Left ventricle myocardium inferior (tissue), 1 donor: ENCODE results near the gene PPM1H. TPM values are rescaled to one million over a fixed set of nuclear protein-coding genes. Genes with fewer than 3 reads are reported as not detected.

Source experiments
- DNase-seq: peaks from one replicate; pipeline ENCODE4 v3.0.0-alpha.2; 2020
- H3K27ac ChIP-seq: fragments of 200-600 bp; replicated peaks from 2 replicates; pipeline ENCODE4 v1.8.0; 2021
- H3K27me3 ChIP-seq: fragments of 200-600 bp; 2 replicates; pipeline ENCODE4 v1.8.0; 2021; ENCODE audit warnings: low read depth
- H3K36me3 ChIP-seq: fragments of 200-600 bp; 2 replicates; pipeline ENCODE4 v1.8.0; 2021
- H3K4me1 ChIP-seq: fragments of 200-600 bp; 2 replicates; pipeline ENCODE4 v1.8.0; 2021
- H3K4me3 ChIP-seq: fragments of 200-600 bp; 2 replicates; pipeline ENCODE4 v1.8.0; 2021; ENCODE audit warnings: mild to moderate bottlenecking, moderate library complexity
- H3K9me3 ChIP-seq: fragments of 200-600 bp; replicated peaks from 2 replicates; pipeline ENCODE4 v1.8.0; 2021
- CTCF ChIP-seq: fragments of 200-600 bp; IDR thresholded peaks from 2 replicates; pipeline ENCODE4 v1.8.0; 2021; ENCODE audit warnings: antibody characterized with exemption, mild to moderate bottlenecking, borderline replicate concordance
- intact Hi-C: fragments of 100-400 bp; cut with micrococcal nuclease; formaldehyde crosslinking; loops from one replicate; pipeline ENCODE4 v1.11.0; 2022
- total RNA-seq: library from RNA; stranded (reverse); fragmentation: NEBNext Ultra II Directional; extraction: Animal tissue kit (Norgen Biotek cat#: 25700); gene quantifications from one replicate; pipeline ENCODE4 v1.2.1, GENCODE V29; 2021
- donor health status: DM: no; HTN: yes; CAD: no; lungs with severe emphysema.

The PPM1H gene
- total RNA-seq, 1 donor from 2014 or later, result 6.0 TPM

GRCh38 chr12:62916632-62917425, 18.1 kb downstream of the PPM1H start:
- Histone ChIP-seq H3K36me3 (no peaks in the 10 kb centered on the region), H3K27me3 (no peaks in the 10 kb centered on the region), H3K4me3 (no peak overlapping the region), H3K4me1 (peaks cover 59% of the 10 kb centered on the region), H3K9me3 (no peaks in the 10 kb centered on the region), H3K27ac (no peak overlapping the region)
- intact Hi-C loops, result no loop called here
- TF ChIP-seq CTCF, result no peak
- DNase-seq, result no peak

DNA sequence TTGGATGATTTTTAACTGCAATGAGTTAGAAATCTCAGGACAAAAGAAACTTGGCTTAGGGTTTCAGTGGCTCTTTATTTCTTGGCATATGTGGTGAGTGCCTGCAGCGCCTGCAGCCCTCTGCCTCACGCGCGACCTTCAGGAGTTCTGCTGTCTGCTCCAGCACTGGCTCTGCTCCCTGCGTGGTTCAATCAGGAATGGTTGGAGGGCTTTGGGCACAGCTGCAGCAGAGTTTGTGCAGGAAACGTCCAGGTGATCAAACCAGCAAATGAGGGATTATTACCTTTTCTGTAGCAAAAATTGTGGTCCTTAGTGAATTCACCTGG, 19.8 kb downstream of the PPM1H start:
- peak; percentile 44 for DNase-seq
- H3K27me3 ChIP-seq, result no peaks in the 10 kb centered on the region
- TF ChIP-seq CTCF, result no peak
- peaks cover 57% of the 10 kb centered on the region for H3K4me1 ChIP-seq
- no peak overlapping the region for H3K4me3 ChIP-seq
- H3K27ac ChIP-seq, result peak overlapping the region; percentile 51
- intact Hi-C loops, result no loop called here
- H3K36me3 ChIP-seq, result no peaks in the 10 kb centered on the region
- H3K9me3 ChIP-seq, result no peaks in the 10 kb centered on the region

GRCh38 chr12:62914443-62915203, 20.3 kb downstream of the PPM1H start:
- intact Hi-C loops, result no loop called here

GRCh38 chr12:62913380-62913779, 21.6 kb downstream of the PPM1H start:
- intact Hi-C loops, result no loop called here
- DNase-seq, result no peak
- Histone ChIP-seq H3K27ac (no peak overlapping the region), H3K36me3 (no peaks in the 10 kb centered on the region), H3K9me3 (no peaks in the 10 kb centered on the region), H3K4me1 (peaks cover 40% of the 10 kb centered on the region), H3K4me3 (no peak overlapping the region), H3K27me3 (no peaks in the 10 kb centered on the region)
- TF ChIP-seq CTCF, result no peak

More at GRCh38 chr12:62914443-62915203, 20.3 kb downstream of the PPM1H start:
- H3K4me1 ChIP-seq, result peaks cover 52% of the 10 kb centered on the region
- H3K36me3 ChIP-seq, result no peaks in the 10 kb centered on the region
- H3K27ac ChIP-seq, result peak overlapping the region; percentile 51
- H3K9me3 ChIP-seq, result no peaks in the 10 kb centered on the region
- no peak overlapping the region for H3K4me3 ChIP-seq
- no peak for TF ChIP-seq CTCF
- no peaks in the 10 kb centered on the region for H3K27me3 ChIP-seq
- DNase-seq, result no peak

DNA sequence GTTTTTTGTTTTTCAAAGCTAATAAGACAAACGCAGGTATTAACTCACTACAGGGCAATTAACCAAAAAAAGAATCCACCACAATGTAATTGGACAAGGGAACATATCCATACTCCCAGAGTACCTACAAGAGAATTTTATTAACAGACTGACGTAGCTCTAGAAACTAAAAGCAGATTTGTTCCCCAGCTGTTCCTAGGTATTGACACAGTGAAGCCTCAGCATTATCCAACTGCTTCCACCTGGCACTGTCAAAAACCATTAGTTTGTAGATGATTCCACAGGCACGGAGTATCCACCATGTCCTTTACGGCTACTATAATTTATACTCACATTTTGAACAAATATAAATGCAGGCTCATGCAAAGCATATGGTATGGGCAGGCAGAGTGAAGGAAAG, 22.3 kb downstream of the PPM1H start:
- H3K36me3 ChIP-seq, result no peaks in the 10 kb centered on the region
- no peak for TF ChIP-seq CTCF
- intact Hi-C loops, result no loop called here

More for the DNA sequence above, 22.3 kb downstream of the PPM1H start:
- H3K4me1 ChIP-seq, result peaks cover 34% of the 10 kb centered on the region
- H3K27me3 ChIP-seq, result no peaks in the 10 kb centered on the region
- no peaks in the 10 kb centered on the region for H3K9me3 ChIP-seq
- H3K4me3 ChIP-seq, result no peak overlapping the region
- H3K27ac ChIP-seq, result no peak overlapping the region
- DNase-seq, result no peak
